Adipocyte (in vitro differentiated cells): ENCODE measurements around the gene JAZF1.

Experiments used
- DNase-seq: peaks from one replicate; pipeline ENCODE4 v3.0.0-alpha.2; 2015; ENCODE audit warnings: low read depth
- H3K27me3 ChIP-seq: replicated peaks from 2 replicates; pipeline ENCODE4 v1.7.0; 2013; ENCODE audit warnings: mild to moderate bottlenecking, low read length, moderate library complexity; ENCODE audit not compliant: control insufficient read depth, insufficient read depth
- H3K36me3 ChIP-seq: 2 replicates; pipeline ENCODE4 v1.7.0; 2013; ENCODE audit warnings: low read length, mild to moderate bottlenecking, moderate library complexity; ENCODE audit not compliant: control insufficient read depth, insufficient read depth, severe bottlenecking
- H3K4me1 ChIP-seq: 2 replicates; pipeline ENCODE4 v1.7.0; 2013; ENCODE audit warnings: mild to moderate bottlenecking, low read length, moderate library complexity; ENCODE audit not compliant: control insufficient read depth, insufficient read depth
- H3K4me3 ChIP-seq: 2 replicates; pipeline ENCODE4 v1.7.0; 2013; ENCODE audit warnings: mild to moderate bottlenecking, low read length, moderate library complexity
- H3K9ac ChIP-seq: 2 replicates; pipeline ENCODE4 v1.7.0; 2013; ENCODE audit warnings: mild to moderate bottlenecking, low read length, moderate library complexity
- H3K9me3 ChIP-seq: 2 replicates; pipeline ENCODE4 v1.7.0; 2013; ENCODE audit warnings: mild to moderate bottlenecking, low read length, moderate library complexity; ENCODE audit not compliant: control insufficient read depth

The JAZF1 gene

GRCh38 chr7:28174901-28175661, 5.5 kb downstream of the JAZF1 start:
- Histone ChIP-seq H3K9me3 (no peaks in the 10 kb centered on the region), H3K4me3 (no peak overlapping the region), H3K4me1 (peaks cover 25% of the 10 kb centered on the region), H3K9ac (no peak overlapping the region), H3K36me3 (peaks cover 2% of the 10 kb centered on the region), H3K27me3 (no peaks in the 10 kb centered on the region)
- no peak for DNase-seq

GRCh38 chr7:28174442-28174841, 6.2 kb downstream of the JAZF1 start:
- no peak overlapping the region for H3K4me3 ChIP-seq
- DNase-seq: no peak

GRCh38 chr7:28173531-28173930, 7.1 kb downstream of the JAZF1 start:
- DNase-seq: no peak
- Histone ChIP-seq H3K9ac (no peak overlapping the region), H3K27me3 (no peaks in the 10 kb centered on the region), H3K4me1 (peaks cover 21% of the 10 kb centered on the region), H3K36me3 (peaks cover 5% of the 10 kb centered on the region), H3K9me3 (no peaks in the 10 kb centered on the region), H3K4me3 (no peak overlapping the region)

More at GRCh38 chr7:28174442-28174841, 6.2 kb downstream of the JAZF1 start:
- Histone ChIP-seq H3K9ac (no peak overlapping the region), H3K27me3 (no peaks in the 10 kb centered on the region), H3K4me1 (peaks cover 25% of the 10 kb centered on the region), H3K9me3 (no peaks in the 10 kb centered on the region), H3K36me3 (peaks cover 5% of the 10 kb centered on the region)

GRCh38 chr7:28172958-28173357, 7.6 kb downstream of the JAZF1 start:
- peaks cover 16% of the 10 kb centered on the region for H3K4me1 ChIP-seq
- no peak overlapping the region for H3K9ac ChIP-seq
- no peak for DNase-seq

GRCh38 chr7:28170701-28171100, 9.9 kb downstream of the JAZF1 start:
- DNase-seq: no peak
- H3K4me3 ChIP-seq: no peak overlapping the region
- peaks cover 5% of the 10 kb centered on the region for H3K36me3 ChIP-seq
- peaks cover 18% of the 10 kb centered on the region for H3K4me1 ChIP-seq
- no peak overlapping the region for H3K9ac ChIP-seq
- H3K9me3 ChIP-seq: no peaks in the 10 kb centered on the region
- H3K27me3 ChIP-seq: no peaks in the 10 kb centered on the region

More at GRCh38 chr7:28172958-28173357, 7.6 kb downstream of the JAZF1 start:
- H3K27me3 ChIP-seq: no peaks in the 10 kb centered on the region
- no peak overlapping the region for H3K4me3 ChIP-seq
- H3K9me3 ChIP-seq: no peaks in the 10 kb centered on the region
- H3K36me3 ChIP-seq: peaks cover 5% of the 10 kb centered on the region

- Histone ChIP-seq H3K27me3 (no peaks in the 10 kb centered on the region), H3K9ac (no peak overlapping the region), H3K9me3 (no peaks in the 10 kb centered on the region), H3K36me3 (peaks cover 5% of the 10 kb centered on the region), H3K4me1 (peaks cover 23% of the 10 kb centered on the region), H3K4me3 (no peak overlapping the region)
- DNase-seq: no peak
These were observed 11.4 kb downstream of the JAZF1 start for GRCh38 chr7:28169230-28169629.

- Histone ChIP-seq H3K9ac (no peak overlapping the region), H3K9me3 (no peaks in the 10 kb centered on the region), H3K4me3 (no peak overlapping the region), H3K36me3 (peaks cover 5% of the 10 kb centered on the region), H3K4me1 (peaks cover 30% of the 10 kb centered on the region), H3K27me3 (no peaks in the 10 kb centered on the region)
- no peak for DNase-seq
These were observed 12.0 kb downstream of the JAZF1 start for GRCh38 chr7:28168393-28169158.

GRCh38 chr7:28166982-28167715, 13.4 kb downstream of the JAZF1 start:
- peaks cover 5% of the 10 kb centered on the region for H3K36me3 ChIP-seq
- H3K27me3 ChIP-seq: no peaks in the 10 kb centered on the region
- no peaks in the 10 kb centered on the region for H3K9me3 ChIP-seq
- H3K4me3 ChIP-seq: no peak overlapping the region
- no peak for DNase-seq
- no peak overlapping the region for H3K9ac ChIP-seq
- peaks cover 32% of the 10 kb centered on the region for H3K4me1 ChIP-seq

GRCh38 chr7:28165961-28166955, 14.3 kb downstream of the JAZF1 start:
- Histone ChIP-seq H3K27me3 (no peaks in the 10 kb centered on the region), H3K4me1 (peaks cover 32% of the 10 kb centered on the region), H3K9me3 (no peaks in the 10 kb centered on the region), H3K36me3 (peaks cover 5% of the 10 kb centered on the region), H3K9ac (no peak overlapping the region), H3K4me3 (peak overlapping the region; percentile 28)
- DNase-seq: peak; percentile 93

GRCh38 chr7:28165261-28165660, 15.3 kb downstream of the JAZF1 start:
- H3K36me3 ChIP-seq: peaks cover 5% of the 10 kb centered on the region
- H3K4me3 ChIP-seq: no peak overlapping the region
- no peaks in the 10 kb centered on the region for H3K27me3 ChIP-seq
- H3K9me3 ChIP-seq: no peaks in the 10 kb centered on the region
- DNase-seq: peak; percentile 50
- H3K9ac ChIP-seq: no peak overlapping the region
- H3K4me1 ChIP-seq: peaks cover 32% of the 10 kb centered on the region
